Measurements from ENCODE around the gene PI3.
"Not testable (repeated sequence)": the region's sequence is repeated elsewhere in the genome, so short reads cannot be mapped to it uniquely, and the experiment has no call there.

The PI3 gene, protein sequence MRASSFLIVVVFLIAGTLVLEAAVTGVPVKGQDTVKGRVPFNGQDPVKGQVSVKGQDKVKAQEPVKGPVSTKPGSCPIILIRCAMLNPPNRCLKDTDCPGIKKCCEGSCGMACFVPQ

DNA sequence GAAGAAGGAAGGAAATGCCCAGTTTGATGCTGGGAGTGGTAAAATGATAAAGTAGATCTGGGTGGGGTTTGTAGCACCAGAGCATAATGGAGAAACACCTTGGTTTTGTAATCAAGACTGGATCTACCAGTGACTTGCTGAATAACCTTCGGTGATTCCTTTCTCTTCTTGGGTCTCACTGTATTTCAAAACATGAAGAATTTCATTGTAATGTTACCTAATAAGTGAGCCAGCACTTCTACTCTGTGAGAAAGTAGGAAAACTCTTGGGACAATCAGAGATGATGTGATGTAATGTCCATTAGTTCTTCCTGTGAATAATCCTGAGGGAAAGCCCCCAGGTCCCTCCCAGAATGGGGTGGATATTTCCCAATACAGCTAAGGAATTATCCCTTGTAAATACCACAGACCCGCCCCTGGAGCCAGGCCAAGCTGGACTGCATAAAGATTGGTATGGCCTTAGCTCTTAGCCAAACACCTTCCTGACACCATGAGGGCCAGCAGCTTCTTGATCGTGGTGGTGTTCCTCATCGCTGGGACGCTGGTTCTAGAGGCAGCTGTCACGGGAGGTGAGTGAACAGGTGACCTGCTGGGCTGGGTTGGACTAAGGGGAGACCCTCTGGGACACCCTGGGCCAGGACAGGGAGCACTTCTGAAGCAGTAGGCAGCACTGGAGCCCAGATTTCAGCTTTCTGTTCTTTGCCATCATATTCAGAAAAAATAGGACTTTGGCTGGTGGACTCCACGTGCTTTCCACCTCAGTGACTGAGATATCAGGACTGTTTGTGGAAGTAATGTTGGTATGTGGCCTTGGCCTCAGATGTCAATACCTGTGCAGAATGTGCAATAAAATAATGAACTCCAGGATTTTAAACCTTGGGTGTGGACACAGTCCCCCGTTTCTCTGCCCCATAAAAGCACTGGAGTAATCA, at the start of gene PI3:
Gene PI3 (plus strand): TSS at position 469 of the 931 bp plus-strand sequence. CDS start 21 bp downstream, at position 490.
- Histone ChIP-seq H3K4me3 (ENCODE audit: low read length in 2 of 2) (no peak within 1 kb of the TSS), H3K36me3 (ENCODE audit: control insufficient read depth in 2 of 2, insufficient read depth in 2 of 2, low read length in 2 of 2) (no peaks in the 10 kb centered on the region), H3K27ac (ENCODE audit: low read length) (no peak within 1 kb of the TSS), H3K27me3 (ENCODE audit: control insufficient read depth in 1 of 2, insufficient read depth in 2 of 2, low read length in 2 of 2) (peaks cover 0 to 2% of the 10 kb centered on the region in 2 donors), H3K9me3 (ENCODE audit: control insufficient read depth in 2 of 2, low read length in 2 of 2) (no peaks in the 10 kb centered on the region), H3K4me1 (ENCODE audit: control insufficient read depth, insufficient read depth, low read length) (no peaks in the 10 kb centered on the region), H3K9ac (ENCODE audit: low read length in 2 of 2) (no peak within 1 kb of the TSS)

DNA sequence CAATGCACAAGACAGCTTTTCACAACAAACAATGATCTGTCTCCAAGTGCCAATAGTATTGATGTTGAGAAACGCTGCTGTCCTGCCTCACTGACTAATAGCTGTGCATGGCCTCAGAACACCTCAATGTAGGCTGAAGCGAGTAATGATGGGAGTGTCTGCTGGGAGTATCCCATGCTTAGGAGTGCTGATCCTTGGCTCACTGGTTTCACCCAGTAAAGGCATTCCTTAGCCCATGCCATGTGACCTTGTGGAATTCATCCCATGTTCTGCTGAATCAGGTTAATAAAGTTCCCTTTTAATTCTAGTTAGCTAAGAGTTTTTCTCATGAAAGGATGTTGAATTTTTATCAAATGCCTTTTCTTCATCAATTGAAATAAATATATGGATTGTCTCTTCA, 46.6 kb upstream of the PI3 start:
- no peak overlapping the region for H3K9ac ChIP-seq (ENCODE audit: low read length in 2 of 2)
- no peak overlapping the region for H3K4me3 ChIP-seq (ENCODE audit: low read length in 2 of 2)
- peaks cover 0 to 5% of the 10 kb centered on the region in 2 donors for H3K9me3 ChIP-seq (ENCODE audit: control insufficient read depth in 2 of 2, low read length in 2 of 2)
- H3K36me3 ChIP-seq (ENCODE audit: control insufficient read depth in 2 of 2, insufficient read depth in 2 of 2, low read length in 2 of 2): no peaks in the 10 kb centered on the region
- peaks cover 0 to 2% of the 10 kb centered on the region in 2 donors for H3K27me3 ChIP-seq (ENCODE audit: control insufficient read depth in 1 of 2, insufficient read depth in 2 of 2, low read length in 2 of 2)
- H3K27ac ChIP-seq (ENCODE audit: low read length): no peak overlapping the region
- no peaks in the 10 kb centered on the region for H3K4me1 ChIP-seq (ENCODE audit: control insufficient read depth, insufficient read depth, low read length)

DNA sequence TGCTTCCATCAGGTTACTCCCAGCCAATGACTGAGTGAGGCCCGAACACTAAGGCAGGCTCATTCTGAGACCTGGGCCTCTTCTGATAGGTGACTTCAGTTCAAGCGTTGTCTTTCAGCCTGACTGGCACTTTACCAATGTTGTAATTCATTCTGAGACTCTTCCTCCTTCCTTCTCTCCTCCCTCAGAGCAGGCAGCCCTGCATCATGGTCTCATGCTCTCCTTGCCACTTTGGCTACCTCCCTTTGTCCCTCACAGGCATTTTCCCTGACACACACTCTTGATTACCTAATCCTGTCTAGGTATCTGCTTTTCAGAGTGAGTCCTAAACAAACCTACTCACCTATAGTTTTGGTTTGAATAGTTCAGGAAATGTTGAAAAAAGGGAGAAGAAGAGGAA, 37.8 kb upstream of the PI3 start:
- no peak overlapping the region for H3K27ac ChIP-seq (ENCODE audit: low read length)
- H3K36me3 ChIP-seq (ENCODE audit: control insufficient read depth in 2 of 2, insufficient read depth in 2 of 2, low read length in 2 of 2): no peaks in the 10 kb centered on the region
- H3K9me3 ChIP-seq (ENCODE audit: control insufficient read depth in 2 of 2, low read length in 2 of 2): no peaks in the 10 kb centered on the region
- H3K4me3 ChIP-seq (ENCODE audit: low read length in 2 of 2): no peak overlapping the region
- H3K4me1 ChIP-seq (ENCODE audit: control insufficient read depth, insufficient read depth, low read length): no peaks in the 10 kb centered on the region
- H3K9ac ChIP-seq (ENCODE audit: low read length in 2 of 2): no peak overlapping the region
- H3K27me3 ChIP-seq (ENCODE audit: control insufficient read depth in 1 of 2, insufficient read depth in 2 of 2, low read length in 2 of 2): peaks cover 0 to 8% of the 10 kb centered on the region in 2 donors

DNA sequence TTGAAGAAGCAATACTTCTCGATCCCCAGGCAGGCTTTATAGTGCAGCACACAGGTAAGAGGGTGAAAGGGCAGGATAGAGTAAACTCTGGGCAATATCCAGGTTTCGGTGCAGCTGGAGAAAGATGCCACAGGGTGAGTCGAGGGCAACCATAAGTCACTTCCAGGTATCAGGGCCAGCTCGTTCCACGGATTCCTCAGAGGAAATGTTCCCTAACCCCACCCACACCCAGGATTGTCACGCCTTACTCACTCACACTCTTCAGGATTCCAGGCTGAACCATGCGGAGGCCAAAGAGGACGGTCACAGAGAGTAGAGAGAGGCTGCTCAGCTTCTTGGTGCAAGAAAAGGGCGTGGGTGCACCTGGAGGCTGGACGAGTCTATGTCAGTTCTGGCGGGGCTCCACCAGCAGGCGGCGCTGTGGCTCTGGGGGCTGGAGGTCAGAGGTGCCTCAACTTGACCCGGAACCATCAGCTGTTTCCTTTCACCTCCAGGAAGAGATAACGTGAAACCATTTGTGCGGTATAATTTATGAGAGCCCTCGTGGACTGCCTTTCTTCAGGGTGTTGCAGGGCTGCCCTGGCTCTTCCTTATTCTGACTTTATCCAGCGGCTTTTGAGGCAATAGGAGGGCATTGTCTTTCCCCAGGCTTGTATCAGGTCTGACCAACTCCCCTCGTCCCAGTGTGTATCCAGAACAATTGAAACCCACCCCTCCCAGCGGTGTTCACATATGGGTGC, 36.0 kb upstream of the PI3 start:
- H3K36me3 ChIP-seq (ENCODE audit: control insufficient read depth in 2 of 2, insufficient read depth in 2 of 2, low read length in 2 of 2): no peaks in the 10 kb centered on the region
- no peaks in the 10 kb centered on the region for H3K9me3 ChIP-seq (ENCODE audit: control insufficient read depth in 2 of 2, low read length in 2 of 2)
- H3K9ac ChIP-seq (ENCODE audit: low read length in 2 of 2): no peak overlapping the region
- H3K4me3 ChIP-seq (ENCODE audit: low read length in 2 of 2): no peak overlapping the region
- H3K27ac ChIP-seq (ENCODE audit: low read length): no peak overlapping the region
- H3K27me3 ChIP-seq (ENCODE audit: control insufficient read depth in 1 of 2, insufficient read depth in 2 of 2, low read length in 2 of 2): peaks cover 0 to 8% of the 10 kb centered on the region in 2 donors
- no peaks in the 10 kb centered on the region for H3K4me1 ChIP-seq (ENCODE audit: control insufficient read depth, insufficient read depth, low read length)

DNA sequence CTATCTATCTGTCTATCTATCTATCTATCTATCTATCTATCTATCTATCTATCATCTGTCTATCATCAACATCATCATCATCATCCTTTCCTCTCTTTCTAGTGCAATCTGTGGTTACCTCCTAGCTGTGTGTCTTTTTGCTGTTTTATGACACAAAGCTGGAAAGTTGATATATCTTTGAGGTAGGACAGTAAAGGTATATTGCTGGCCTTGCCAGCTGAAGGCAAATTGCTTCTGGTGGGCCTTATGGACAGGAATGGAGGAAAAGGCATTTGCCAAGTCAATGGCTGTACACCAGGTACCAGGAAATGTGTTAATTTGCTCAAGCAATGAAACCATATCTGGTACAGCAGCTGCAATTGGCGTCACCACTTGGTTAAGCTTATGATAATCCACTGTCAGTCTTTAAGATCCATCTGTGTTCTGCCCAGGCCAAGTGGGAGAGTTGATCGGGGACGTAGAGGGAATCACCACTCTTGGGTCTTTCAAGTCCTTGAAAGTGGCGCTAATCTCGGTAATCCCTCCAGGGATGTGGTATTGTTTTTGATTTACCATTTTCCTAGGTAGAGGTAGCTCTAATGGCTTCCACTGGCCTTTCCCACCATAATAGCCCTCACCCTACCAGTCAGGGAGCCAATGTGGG, 34.8 kb upstream of the PI3 start:
- not testable (repeated sequence) for H3K9ac ChIP-seq (ENCODE audit: low read length in 2 of 2); H3K4me1 ChIP-seq (ENCODE audit: control insufficient read depth, insufficient read depth, low read length); H3K27ac ChIP-seq (ENCODE audit: low read length); H3K4me3 ChIP-seq (ENCODE audit: low read length in 2 of 2); H3K9me3 ChIP-seq (ENCODE audit: control insufficient read depth in 2 of 2, low read length in 2 of 2); H3K36me3 ChIP-seq (ENCODE audit: control insufficient read depth in 2 of 2, insufficient read depth in 2 of 2, low read length in 2 of 2); H3K27me3 ChIP-seq (ENCODE audit: control insufficient read depth in 1 of 2, insufficient read depth in 2 of 2, low read length in 2 of 2)

DNA sequence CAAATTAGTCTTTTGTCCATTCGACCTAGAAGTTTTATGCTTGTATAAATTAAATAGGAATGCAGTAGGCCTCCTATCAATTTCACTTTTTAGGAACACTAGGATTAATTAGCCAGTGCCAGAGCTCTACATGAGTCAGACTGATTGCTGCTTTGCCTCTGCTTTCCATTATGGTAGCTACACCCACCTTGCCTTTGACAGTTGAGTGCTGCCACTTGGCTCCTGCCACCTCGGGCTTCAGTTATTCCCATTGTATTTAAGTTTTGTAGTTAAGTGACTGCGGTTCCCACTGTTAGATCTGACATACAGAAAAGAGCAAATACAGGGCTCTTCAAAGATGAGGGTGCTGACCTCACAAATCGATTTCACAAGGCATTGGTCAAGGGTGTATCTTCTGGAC, 33.9 kb upstream of the PI3 start:
- Histone ChIP-seq H3K9me3 (ENCODE audit: control insufficient read depth in 2 of 2, low read length in 2 of 2) (no peaks in the 10 kb centered on the region), H3K4me1 (ENCODE audit: control insufficient read depth, insufficient read depth, low read length) (no peaks in the 10 kb centered on the region)

DNA sequence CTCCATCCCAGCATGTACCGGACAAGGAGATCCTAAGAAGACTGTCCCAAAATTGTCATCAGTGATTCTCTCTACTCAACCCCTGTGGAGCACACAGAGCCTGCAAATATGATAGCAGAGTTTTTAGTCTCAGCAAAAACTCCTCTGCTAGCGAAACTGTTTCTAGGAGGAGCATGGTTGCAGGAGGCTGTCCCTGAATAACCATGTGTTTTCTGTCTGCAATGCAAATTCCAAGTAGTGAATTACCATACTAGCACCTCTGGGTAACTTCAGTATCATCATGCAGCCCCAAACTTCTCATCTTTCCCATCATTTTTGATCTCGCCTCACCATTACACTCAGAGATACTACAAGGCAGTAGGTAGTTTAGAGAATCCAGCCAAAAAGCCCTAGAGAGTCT, 25.6 kb upstream of the PI3 start:
- Histone ChIP-seq H3K4me3 (ENCODE audit: low read length in 2 of 2) (no peak overlapping the region), H3K27ac (ENCODE audit: low read length) (no peak overlapping the region), H3K36me3 (ENCODE audit: control insufficient read depth in 2 of 2, insufficient read depth in 2 of 2, low read length in 2 of 2) (no peaks in the 10 kb centered on the region), H3K9ac (ENCODE audit: low read length in 2 of 2) (no peak overlapping the region), H3K27me3 (ENCODE audit: control insufficient read depth in 1 of 2, insufficient read depth in 2 of 2, low read length in 2 of 2) (peaks cover 0 to 4% of the 10 kb centered on the region in 2 donors), H3K9me3 (ENCODE audit: control insufficient read depth in 2 of 2, low read length in 2 of 2) (peaks cover 0 to 6% of the 10 kb centered on the region in 2 donors), H3K4me1 (ENCODE audit: control insufficient read depth, insufficient read depth, low read length) (no peaks in the 10 kb centered on the region)

More for the DNA sequence above, 33.9 kb upstream of the PI3 start:
- no peak overlapping the region for H3K9ac ChIP-seq (ENCODE audit: low read length in 2 of 2)
- no peak overlapping the region for H3K27ac ChIP-seq (ENCODE audit: low read length)
- no peak overlapping the region for H3K4me3 ChIP-seq (ENCODE audit: low read length in 2 of 2)
- H3K27me3 ChIP-seq (ENCODE audit: control insufficient read depth in 1 of 2, insufficient read depth in 2 of 2, low read length in 2 of 2): peaks cover 0 to 6% of the 10 kb centered on the region in 2 donors
- H3K36me3 ChIP-seq (ENCODE audit: control insufficient read depth in 2 of 2, insufficient read depth in 2 of 2, low read length in 2 of 2): no peaks in the 10 kb centered on the region

DNA sequence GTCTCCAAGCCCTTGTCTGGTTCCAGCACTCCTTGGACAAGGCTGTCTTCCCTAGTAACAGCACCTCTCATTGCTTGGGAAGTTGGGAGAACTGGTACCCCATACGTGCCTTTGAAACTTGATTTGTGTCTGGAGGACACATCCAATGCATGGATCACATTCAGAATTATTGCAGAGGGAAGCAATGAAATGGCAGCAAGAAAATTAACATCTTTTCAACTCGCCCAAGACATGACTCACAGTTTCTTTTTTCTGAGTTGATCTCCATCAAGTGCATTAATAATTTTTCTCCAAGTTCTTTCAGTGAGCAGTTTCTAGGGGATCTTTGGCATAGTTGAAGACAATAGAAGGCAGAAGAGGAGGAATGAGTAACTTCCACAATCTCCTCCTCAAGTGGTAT, 22.3 kb upstream of the PI3 start:
- no peaks in the 10 kb centered on the region for H3K36me3 ChIP-seq (ENCODE audit: control insufficient read depth in 2 of 2, insufficient read depth in 2 of 2, low read length in 2 of 2)
- no peak overlapping the region for H3K4me3 ChIP-seq (ENCODE audit: low read length in 2 of 2)
- no peaks in the 10 kb centered on the region for H3K4me1 ChIP-seq (ENCODE audit: control insufficient read depth, insufficient read depth, low read length)
- H3K27ac ChIP-seq (ENCODE audit: low read length): no peak overlapping the region
- peaks cover 0 to 6% of the 10 kb centered on the region in 2 donors for H3K9me3 ChIP-seq (ENCODE audit: control insufficient read depth in 2 of 2, low read length in 2 of 2)
- H3K9ac ChIP-seq (ENCODE audit: low read length in 2 of 2): no peak overlapping the region
- H3K27me3 ChIP-seq (ENCODE audit: control insufficient read depth in 1 of 2, insufficient read depth in 2 of 2, low read length in 2 of 2): peaks cover 0 to 2% of the 10 kb centered on the region in 2 donors

DNA sequence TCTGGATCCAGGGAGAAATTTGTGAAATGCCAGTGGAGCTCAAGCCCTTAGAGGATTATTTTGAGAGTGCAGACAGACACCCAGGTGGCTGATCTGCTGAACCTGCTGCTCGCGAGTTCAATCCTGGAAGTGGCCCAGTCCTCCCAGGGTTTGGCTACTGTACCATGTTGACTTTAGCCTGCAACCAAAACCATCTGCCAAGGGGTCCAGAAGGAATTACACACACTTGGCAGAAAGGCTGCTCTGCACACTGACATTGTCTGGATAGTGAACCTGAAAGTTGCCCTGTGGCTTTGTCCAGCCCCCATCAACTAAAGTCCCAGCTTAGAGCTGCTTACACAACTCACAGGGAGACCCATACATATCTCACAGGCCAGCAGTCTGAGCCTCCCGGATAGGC, 21.6 kb upstream of the PI3 start:
- H3K4me1 ChIP-seq (ENCODE audit: control insufficient read depth, insufficient read depth, low read length): no peaks in the 10 kb centered on the region
- no peak overlapping the region for H3K27ac ChIP-seq (ENCODE audit: low read length)
- peaks cover 0 to 2% of the 10 kb centered on the region in 2 donors for H3K27me3 ChIP-seq (ENCODE audit: control insufficient read depth in 1 of 2, insufficient read depth in 2 of 2, low read length in 2 of 2)
- no peaks in the 10 kb centered on the region for H3K36me3 ChIP-seq (ENCODE audit: control insufficient read depth in 2 of 2, insufficient read depth in 2 of 2, low read length in 2 of 2)
- peaks cover 0 to 8% of the 10 kb centered on the region in 2 donors for H3K9me3 ChIP-seq (ENCODE audit: control insufficient read depth in 2 of 2, low read length in 2 of 2)
- no peak overlapping the region for H3K4me3 ChIP-seq (ENCODE audit: low read length in 2 of 2)
- H3K9ac ChIP-seq (ENCODE audit: low read length in 2 of 2): no peak overlapping the region

DNA sequence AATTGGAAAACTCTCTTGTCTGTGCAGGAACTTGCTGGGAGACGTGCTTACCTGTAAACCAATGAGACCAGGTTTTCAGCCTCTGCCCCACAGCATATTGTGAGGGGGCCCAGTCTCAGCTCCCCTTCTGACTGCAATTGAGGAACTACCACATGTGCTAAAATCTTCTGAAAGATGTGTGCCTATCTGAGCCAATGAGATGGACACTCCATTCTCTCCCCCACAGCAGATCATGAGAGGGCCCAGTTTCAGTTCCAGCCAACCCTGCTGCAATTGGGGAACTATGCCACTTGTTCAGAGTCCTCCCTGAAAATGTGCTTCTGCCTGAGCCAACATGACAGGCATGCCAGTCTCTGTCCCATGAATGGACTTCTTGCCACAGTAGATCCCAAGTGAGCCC, 20.9 kb upstream of the PI3 start:
- Histone ChIP-seq H3K27ac (ENCODE audit: low read length) (no peak overlapping the region), H3K36me3 (ENCODE audit: control insufficient read depth in 2 of 2, insufficient read depth in 2 of 2, low read length in 2 of 2) (no peaks in the 10 kb centered on the region), H3K4me1 (ENCODE audit: control insufficient read depth, insufficient read depth, low read length) (no peaks in the 10 kb centered on the region), H3K9me3 (ENCODE audit: control insufficient read depth in 2 of 2, low read length in 2 of 2) (peaks cover 0 to 8% of the 10 kb centered on the region in 2 donors), H3K27me3 (ENCODE audit: control insufficient read depth in 1 of 2, insufficient read depth in 2 of 2, low read length in 2 of 2) (peaks cover 0 to 2% of the 10 kb centered on the region in 2 donors), H3K4me3 (ENCODE audit: low read length in 2 of 2) (no peak overlapping the region), H3K9ac (ENCODE audit: low read length in 2 of 2) (no peak overlapping the region)
